HL-60 (cell line): ENCODE data around the gene SPSB2.

Experiments
- DNase-seq, 2 experiments: peaks; one replicate each; pipeline ENCODE4 v3.0.0-alpha.2; 2010 to 2020; ENCODE audit warnings: low read depth in 1 of 2, low spot score in 1 of 2
- H3K27ac ChIP-seq: fragments of 250-450 bp; sonication (Bioruptor Pico); replicated peaks from 2 replicates; pipeline ENCODE4 v1.5.1; 2020; ENCODE audit warnings: mild to moderate bottlenecking, moderate library complexity
- H3K27me3 ChIP-seq: fragments of 250-450 bp; sonication (Bioruptor Pico); 2 replicates; pipeline ENCODE4 v1.5.1; 2021; ENCODE audit warnings: mild to moderate bottlenecking, moderate library complexity; ENCODE audit not compliant: insufficient read depth, poor library complexity, severe bottlenecking
- H3K4me3 ChIP-seq: replicated peaks from 2 replicates; pipeline ENCODE4 v1.5.1; 2011; ENCODE audit warnings: mild to moderate bottlenecking, control low read depth, low read length; ENCODE audit not compliant: insufficient read depth
- CTCF ChIP-seq: IDR thresholded peaks from one replicate; pipeline ENCODE4 v1.5.1; 2011; ENCODE audit warnings: low read length, control low read depth, inconsistent platforms; ENCODE audit not compliant: insufficient read depth
- GABPA ChIP-seq: IDR thresholded peaks from 2 replicates; pipeline ENCODE4 v1.6.1; 2012; ENCODE audit warnings: low read depth
- POLR2AphosphoS5 ChIP-seq: IDR thresholded peaks from 2 replicates; pipeline ENCODE4 v1.6.1; 2012; ENCODE audit warnings: low read depth
- REST ChIP-seq: IDR thresholded peaks from 2 replicates; pipeline ENCODE4 v1.6.1; 2012; ENCODE audit warnings: low read depth; ENCODE audit not compliant: insufficient replicate concordance
- SPI1 ChIP-seq: IDR thresholded peaks from 2 replicates; pipeline ENCODE4 v1.6.1; 2012; ENCODE audit warnings: low read depth, mild to moderate bottlenecking, borderline replicate concordance

SPSB2 gene

GRCh38 chr12:6869049-6870021, 3.8 kb downstream of the SPSB2 start:
- H3K27ac ChIP-seq, result no peak overlapping the region; the same call in 1 of the 2 replicates
- TF ChIP-seq POLR2AphosphoS5, result peak; percentile 4; the same call in 1 of the 2 replicates
- peak; percentile 87 for TF ChIP-seq CTCF
- no peak for TF ChIP-seq GABPA
- peak overlapping the region; percentile 93 for H3K4me3 ChIP-seq
- peak; percentile 55 to 85 for DNase-seq
- H3K27me3 ChIP-seq, result no peaks in the 10 kb centered on the region

- no peaks in the 10 kb centered on the region for H3K27me3 ChIP-seq
- peak overlapping the region; percentile 93 for H3K4me3 ChIP-seq
- DNase-seq, result no peak
- TF ChIP-seq GABPA (no peak), POLR2AphosphoS5 (0 out of 2 replicates have a peak, but pooled peaks have one; percentile 1), REST (no peak), SPI1 (no peak)
- H3K27ac ChIP-seq, result peak overlapping the region; percentile 92
These were observed 4.7 kb downstream of the SPSB2 start for GRCh38 chr12:6868211-6869048.

GRCh38 chr12:6867413-6868210, 5.5 kb downstream of the SPSB2 start, which contains the start of gene TPI1:
TSS of gene TPI1 (plus strand) at chr12:6867531. CDS start at chr12:6867567, 36 bp downstream.
- DNase-seq, result peak; percentile 79 to 82
- Histone ChIP-seq H3K27ac (peak within 1 kb of the TSS; percentile 92), H3K27me3 (no peaks in the 10 kb centered on the region), H3K4me3 (peak within 1 kb of the TSS; percentile 93)
- TF ChIP-seq GABPA (no peak), POLR2AphosphoS5 (peak; percentile 97), REST (peak; percentile 77), CTCF (no peak), SPI1 (0 out of 2 replicates have a peak, but pooled peaks have one; percentile 0)
